Endothelial cell of umbilical vein (primary cell): ENCODE data around the gene TSPAN18. TPM values are rescaled to one million over a fixed set of nuclear protein-coding genes. Genes with fewer than 3 reads are reported as not detected.

Experiments
- BruUV-seq: library from RNA; stranded (reverse); fragments of 400-500 nt; replicated peaks from 2 replicates; lab custom pipeline; 2021; lab: Mats Ljungman, UMichigan
- CTCF ChIA-PET: fragments of 300-600, 350-600 bp; sonication (Branson Sonifier 250); formaldehyde crosslinking; loops from one replicate; lab custom pipeline; 2021; ENCODE audit warnings: antibody characterized with exemption, inconsistent platforms; lab: Charles Lee
- POLR2A ChIA-PET: fragments of 300-600, 350-600 bp; sonication (Branson Sonifier 250); formaldehyde crosslinking; loops from one replicate; lab custom pipeline; 2021; ENCODE audit warnings: antibody characterized with exemption, inconsistent platforms; lab: Charles Lee
- DNase-seq: peaks from one replicate; pipeline ENCODE4 v3.0.0-alpha.2; 2011; ENCODE audit warnings: low read depth, low spot score
- FAIRE-seq: peaks from 2 replicates; lab custom pipeline; 2011; peaks lifted over from hg19 to GRCh38; lab: Jason Lieb, UNC
- H2AFZ ChIP-seq: 2 replicates; pipeline ENCODE4 v1.6.0; 2012; ENCODE audit warnings: low read depth, low read length, control low read depth, inconsistent platforms
- H3K27ac ChIP-seq: 2 replicates; pipeline ENCODE4 v1.5.1; 2011; ENCODE audit warnings: low read depth, mild to moderate bottlenecking, control low read depth, low read length, moderate library complexity; ENCODE audit not compliant: insufficient read depth
- H3K27me3 ChIP-seq, 2 experiments: 2 replicates each; pipeline versions ENCODE4 v1.6.0 to v1.6.1; 2011; ENCODE audit warnings: low read length in 2 of 2, mixed read lengths in 1 of 2; ENCODE audit not compliant: control insufficient read depth in 2 of 2, insufficient read depth in 2 of 2
- H3K36me3 ChIP-seq, 2 experiments: 2 replicates in 1 of 2; 3 replicates in 1 of 2; pipeline ENCODE4 v1.5.1; 2011; ENCODE audit warnings: low read length in 2 of 2, mild to moderate bottlenecking in 1 of 2, moderate library complexity in 1 of 2; ENCODE audit not compliant: control insufficient read depth in 2 of 2, insufficient read depth in 2 of 2; ENCODE audit errors: extremely low read depth in 1 of 2
- H3K4me1 ChIP-seq: 3 replicates; pipeline ENCODE4 v1.5.1; 2011; ENCODE audit warnings: mild to moderate bottlenecking, low read length; ENCODE audit not compliant: control insufficient read depth, insufficient read depth; ENCODE audit errors: extremely low read depth
- H3K4me2 ChIP-seq: 2 replicates; pipeline ENCODE4 v1.6.1; 2011; ENCODE audit warnings: low read length, control low read depth, mixed read lengths; ENCODE audit not compliant: insufficient read depth
- H3K4me3 ChIP-seq, 3 experiments: fragments of 200-600 bp in 1 of 3; sonication (generic), shearing (Covaris generic) in 1 of 3; replicated peaks in 1 of 3; 2 replicates each; pipeline ENCODE4 v1.5.1; 2011 to 2016; ENCODE audit warnings: control low read depth in 3 of 3, low read length in 3 of 3, mild to moderate bottlenecking in 2 of 3, inconsistent platforms in 1 of 3, low read depth in 1 of 3, moderate library complexity in 1 of 3; ENCODE audit not compliant: insufficient read depth in 1 of 3
- H3K79me2 ChIP-seq: 2 replicates; pipeline ENCODE4 v1.6.0; 2012; ENCODE audit warnings: low read length, inconsistent platforms; ENCODE audit not compliant: control insufficient read depth, insufficient read depth
- H3K9ac ChIP-seq: replicated peaks from 2 replicates; pipeline ENCODE3; 2011; ENCODE audit warnings: low read length, control low read depth; ENCODE audit not compliant: insufficient read depth; ENCODE audit errors: extremely low read depth
- H3K9me1 ChIP-seq: replicated peaks from 3 replicates; pipeline ENCODE4 v1.6.0; 2011; ENCODE audit warnings: mild to moderate bottlenecking, low read length; ENCODE audit not compliant: control insufficient read depth, insufficient read depth; ENCODE audit errors: extremely low read depth
- H3K9me3 ChIP-seq: replicated peaks from 2 replicates; pipeline ENCODE4 v1.5.1; 2012; ENCODE audit warnings: low read length, inconsistent platforms; ENCODE audit not compliant: control insufficient read depth, insufficient read depth
- H4K20me1 ChIP-seq: replicated peaks from 2 replicates; pipeline ENCODE3; 2011; ENCODE audit warnings: mild to moderate bottlenecking, low read length; ENCODE audit not compliant: control insufficient read depth, insufficient read depth; ENCODE audit errors: extremely low read depth
- EZH2 ChIP-seq: IDR thresholded peaks from 2 replicates; pipeline ENCODE4 v1.6.1; 2012; ENCODE audit warnings: borderline replicate concordance, low read depth, mild to moderate bottlenecking, moderate library complexity, low read length, inconsistent platforms; ENCODE audit not compliant: severe bottlenecking
- FOS ChIP-seq: IDR thresholded peaks from 2 replicates; pipeline ENCODE4 v1.6.1; 2011; ENCODE audit warnings: mild to moderate bottlenecking, low read length, moderate library complexity, borderline replicate concordance; ENCODE audit not compliant: insufficient read depth
- GATA2 ChIP-seq: IDR thresholded peaks from 2 replicates; pipeline ENCODE4 v1.7.0; 2011; ENCODE audit warnings: low read depth, mild to moderate bottlenecking, moderate library complexity, mixed read lengths, low read length; ENCODE audit not compliant: insufficient read length, insufficient read depth
- JUN ChIP-seq: IDR thresholded peaks from 2 replicates; pipeline ENCODE4 v1.6.1; 2011; ENCODE audit warnings: borderline replicate concordance, low read depth; ENCODE audit not compliant: insufficient read length, insufficient read depth
- MYC ChIP-seq: IDR thresholded peaks from one replicate; pipeline ENCODE4 v1.6.1; 2011; ENCODE audit warnings: mild to moderate bottlenecking, low read depth, low read length
- POLR2A ChIP-seq: IDR thresholded peaks from 2 replicates; pipeline ENCODE4 v1.6.1; 2012; ENCODE audit warnings: low read depth, mild to moderate bottlenecking, control low read depth, low read length
- POLR2AphosphoS5 ChIP-seq: IDR thresholded peaks from 2 replicates; pipeline ENCODE4 v1.6.1; 2012; ENCODE audit warnings: low read depth, mild to moderate bottlenecking, control low read depth, low read length, moderate library complexity; ENCODE audit not compliant: insufficient read depth
- dilution Hi-C: fragments of 300-500 bp; cut with MboI; formaldehyde crosslinking; loops from one replicate; pipeline ENCODE4 v1.15.0; 2019; ENCODE audit warnings: low sequenced_read_pairs; ENCODE audit not compliant: extremely low pct_ligation_motif_present
- intact Hi-C: fragments of 100-400 bp; cut with micrococcal nuclease; formaldehyde crosslinking; loops from one replicate; pipeline ENCODE4 v1.10.0; 2022
- polyA plus RNA-seq, 4 experiments: library from polyadenylated mRNA; depleted of rRNA in 3 of 4; stranded (reverse) in 3 of 4; unstranded in 1 of 4; fragments of >200 nt; gene quantifications; 2 replicates each; pipeline versions ENCODE4 v1.2.1 to v1.2.3, GENCODE V29; 2011 to 2012; ENCODE audit warnings: missing spikeins in 1 of 4
- total RNA-seq: library from RNA; stranded (reverse); gene quantifications from 2 replicates; pipeline ENCODE4 v1.2.3, GENCODE V29; 2021
- TF ChIP-seq, protein P1 (sequence below): IDR thresholded peaks from 2 replicates; pipeline ENCODE4 v1.6.1; 2011; ENCODE audit not compliant: insufficient read depth, insufficient read length
- TF ChIP-seq, protein P2 (sequence below), 2 donors: IDR thresholded peaks; 1 replicate in 1 of 2; 2 replicates in 1 of 2; pipeline ENCODE4 v1.5.1; 2011; ENCODE audit warnings: low read length in 2 of 2, mild to moderate bottlenecking in 2 of 2, moderate library complexity in 2 of 2, control low read depth in 1 of 2, inconsistent platforms in 1 of 2, low read depth in 1 of 2; ENCODE audit not compliant: insufficient read depth in 1 of 2; ENCODE audit errors: extremely low read depth in 1 of 2

Gene TSPAN18
- total and polyA plus RNA-seq, 2 donors (not counting 3 experiments of a cell fraction or from before 2014, with no cell fraction given) = 32.2 to 118 TPM

DNA sequence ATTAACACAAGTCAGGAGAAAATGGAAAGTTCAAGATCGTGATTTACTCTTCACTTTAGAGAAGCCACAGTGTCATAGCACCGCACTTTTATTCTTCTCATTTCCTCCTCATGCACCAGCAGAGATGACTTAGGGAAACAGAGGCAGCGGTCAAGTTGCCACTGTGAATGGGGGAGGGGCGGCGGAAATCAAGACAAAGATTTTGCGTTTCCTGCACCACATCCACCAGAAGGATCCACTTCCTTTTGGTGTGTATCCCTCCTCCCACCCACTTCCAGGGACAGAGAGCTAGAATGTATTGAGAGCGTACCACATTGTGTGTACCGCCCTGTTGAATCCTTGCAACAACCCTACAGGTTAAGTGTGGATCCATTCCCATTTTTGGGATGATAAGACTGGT, 21.8 kb downstream of the TSPAN18 start:
- H2AFZ ChIP-seq = no peak overlapping the region
- H4K20me1 ChIP-seq = peaks cover 2% of the 10 kb centered on the region
- dilution Hi-C loops = no loop called here
- H3K9ac ChIP-seq = no peak overlapping the region
- TF ChIP-seq POLR2AphosphoS5 (no peak), MYC (no peak), POLR2A (no peak), FOS (no peak), GATA2 (no peak), JUN (no peak), EZH2 (no peak)
- TF ChIP-seq, protein P1, sequence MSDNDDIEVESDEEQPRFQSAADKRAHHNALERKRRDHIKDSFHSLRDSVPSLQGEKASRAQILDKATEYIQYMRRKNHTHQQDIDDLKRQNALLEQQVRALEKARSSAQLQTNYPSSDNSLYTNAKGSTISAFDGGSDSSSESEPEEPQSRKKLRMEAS = no peak
- TF ChIP-seq, protein P2, sequence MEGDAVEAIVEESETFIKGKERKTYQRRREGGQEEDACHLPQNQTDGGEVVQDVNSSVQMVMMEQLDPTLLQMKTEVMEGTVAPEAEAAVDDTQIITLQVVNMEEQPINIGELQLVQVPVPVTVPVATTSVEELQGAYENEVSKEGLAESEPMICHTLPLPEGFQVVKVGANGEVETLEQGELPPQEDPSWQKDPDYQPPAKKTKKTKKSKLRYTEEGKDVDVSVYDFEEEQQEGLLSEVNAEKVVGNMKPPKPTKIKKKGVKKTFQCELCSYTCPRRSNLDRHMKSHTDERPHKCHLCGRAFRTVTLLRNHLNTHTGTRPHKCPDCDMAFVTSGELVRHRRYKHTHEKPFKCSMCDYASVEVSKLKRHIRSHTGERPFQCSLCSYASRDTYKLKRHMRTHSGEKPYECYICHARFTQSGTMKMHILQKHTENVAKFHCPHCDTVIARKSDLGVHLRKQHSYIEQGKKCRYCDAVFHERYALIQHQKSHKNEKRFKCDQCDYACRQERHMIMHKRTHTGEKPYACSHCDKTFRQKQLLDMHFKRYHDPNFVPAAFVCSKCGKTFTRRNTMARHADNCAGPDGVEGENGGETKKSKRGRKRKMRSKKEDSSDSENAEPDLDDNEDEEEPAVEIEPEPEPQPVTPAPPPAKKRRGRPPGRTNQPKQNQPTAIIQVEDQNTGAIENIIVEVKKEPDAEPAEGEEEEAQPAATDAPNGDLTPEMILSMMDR (IDR thresholded peaks at IDR 0.05; ENCODE audit: extremely low read depth in 1 of 2, insufficient read depth in 1 of 2, low read depth in 1 of 2, low read length in 2 of 2) = no peak
- no peak for DNase-seq
- no peak overlapping the region for H3K4me3 ChIP-seq
- CTCF ChIA-PET = interaction anchor here (0.9 to 1.1 kb wide), 3 partner anchors 9 to 145 kb away, joined by 3 to 4 read pairs (median 3); no protein-coding TSS in a partner anchor
- no peaks in the 10 kb centered on the region for H3K27me3 ChIP-seq
- no peaks in the 10 kb centered on the region for H3K9me1 ChIP-seq
- no TSS peak for BruUV-seq
- no peak overlapping the region for H3K4me2 ChIP-seq
- no peaks in the 10 kb centered on the region for H3K36me3 ChIP-seq
- H3K27ac ChIP-seq = no peak overlapping the region
- H3K4me1 ChIP-seq = peaks cover 7% of the 10 kb centered on the region
- H3K9me3 ChIP-seq = no peaks in the 10 kb centered on the region
- intact Hi-C loops = no loop called here
- FAIRE-seq = no peak
- POLR2A ChIA-PET = no interaction called here
- H3K79me2 ChIP-seq = no peaks in the 10 kb centered on the region
